Mesenteric fat pad (tissue), 1 donor: ENCODE results near the gene SMTNL2. TPM values are rescaled to one million over a fixed set of nuclear protein-coding genes. Genes with fewer than 3 reads are reported as not detected.
"Not testable (repeated sequence)": the region's sequence is repeated elsewhere in the genome, so short reads cannot be mapped to it uniquely, and the experiment has no call there.

ENCODE experiments used
- DNase-seq: peaks from one replicate; pipeline ENCODE4 v3.0.0-alpha.2; 2020; ENCODE audit warnings: low spot score
- total RNA-seq: library from RNA; stranded (reverse); fragmentation: NEBNext Ultra II Directional; extraction: Animal tissue kit (Norgen Biotek cat#: 25700); gene quantifications from one replicate; pipeline ENCODE4 v1.2.1, GENCODE V29; 2021
- donor health status: DM: yes; HTN: yes; CAD: no.

Gene SMTNL2
- total RNA-seq, 1 donor from 2014 or later: 0.74 TPM

GRCh38 chr17:4559966-4560365 lies 24.4 kb upstream of the SMTNL2 start:
- no peak for DNase-seq

GRCh38 chr17:4560421-4560820 lies 23.9 kb upstream of the SMTNL2 start, which contains the start of gene GGT6:
GGT6 (minus strand) TSS chr17:4560577; CDS start chr17:4560521, 56 bp downstream.
- no peak for DNase-seq

GRCh38 chr17:4560837-4561256 lies 23.5 kb upstream of the SMTNL2 start:
- no peak for DNase-seq

GRCh38 chr17:4562015-4562969 lies 22.0 kb upstream of the SMTNL2 start:
- DNase-seq: no peak

- DNase-seq: no peak
Measured at GRCh38 chr17:4565209-4566141, 18.9 kb upstream of the SMTNL2 start.

- no peak for DNase-seq
Measured at GRCh38 chr17:4566785-4567184, 17.5 kb upstream of the SMTNL2 start.

- no peak for DNase-seq
Measured at GRCh38 chr17:4569591-4569990, 14.7 kb upstream of the SMTNL2 start.

- DNase-seq: no peak
Measured at GRCh38 chr17:4572131-4572530, 12.2 kb upstream of the SMTNL2 start.

GRCh38 chr17:4573115-4573514 lies 11.2 kb upstream of the SMTNL2 start:
- DNase-seq: no peak

GRCh38 chr17:4573669-4574068 lies 10.7 kb upstream of the SMTNL2 start:
- DNase-seq: no peak

- DNase-seq: no peak
Measured at GRCh38 chr17:4574448-4575045, 9.8 kb upstream of the SMTNL2 start.

GRCh38 chr17:4576161-4576558 lies 8.2 kb upstream of the SMTNL2 start:
- no peak for DNase-seq

GRCh38 chr17:4576729-4577322 lies 7.5 kb upstream of the SMTNL2 start:
- no peak for DNase-seq

- no peak for DNase-seq
Measured at GRCh38 chr17:4577386-4577993, 6.8 kb upstream of the SMTNL2 start.

GRCh38 chr17:4578349-4578748 lies 6.0 kb upstream of the SMTNL2 start:
- not testable (repeated sequence) for DNase-seq

- no peak for DNase-seq
Measured at GRCh38 chr17:4579678-4580077, 4.7 kb upstream of the SMTNL2 start.

GRCh38 chr17:4580291-4580690 lies 4.0 kb upstream of the SMTNL2 start:
- DNase-seq: no peak

- no peak for DNase-seq
Measured at GRCh38 chr17:4582101-4582501, 2.2 kb upstream of the SMTNL2 start.

GRCh38 chr17:4582691-4583090 lies 1.6 kb upstream of the SMTNL2 start:
- no peak for DNase-seq

GRCh38 chr17:4583206-4583605 lies 1.1 kb upstream of the SMTNL2 start:
- no peak for DNase-seq

GRCh38 chr17:4583782-4584100 lies 588 bp upstream of the SMTNL2 start:
- no peak for DNase-seq
